ENCODE measurements around the gene HSD17B8. TPM values are rescaled to one million over a fixed set of nuclear protein-coding genes. Genes with fewer than 3 reads are reported as not detected.

The HSD17B8 gene
- total and polyA plus RNA-seq, 10 donors, result 8.7 to 24.1 (median 16.1) TPM

- 2 to 4% (median 3%) methylated on average over 17 to 26 of the region's 26 CpGs for WGBS, 5 donors
- H3K4me1 ChIP-seq, result peaks cover 30 to 79% (median 63%) of the 10 kb centered on the region in 6 donors
- intact Hi-C loops (cut with DNase I; ENCODE audit: low total_unique reads), result no loop called here
- H3K36me3 ChIP-seq, result peaks cover 0 to 63% (median 46%) of the 10 kb centered on the region in 6 donors
- no peaks in the 10 kb centered on the region for H3K9me3 ChIP-seq
- H3K27ac ChIP-seq, result peak overlapping the region; percentile 87 to 99 (median 98)
- H3K4me3 ChIP-seq, result peak overlapping the region; percentile 48 to 99 (median 87)
- DNase-seq, result peak; percentile 94
- TF ChIP-seq POLR2A (IDR thresholded peaks at IDR 0.05), result no peak
- TF ChIP-seq, protein P1, sequence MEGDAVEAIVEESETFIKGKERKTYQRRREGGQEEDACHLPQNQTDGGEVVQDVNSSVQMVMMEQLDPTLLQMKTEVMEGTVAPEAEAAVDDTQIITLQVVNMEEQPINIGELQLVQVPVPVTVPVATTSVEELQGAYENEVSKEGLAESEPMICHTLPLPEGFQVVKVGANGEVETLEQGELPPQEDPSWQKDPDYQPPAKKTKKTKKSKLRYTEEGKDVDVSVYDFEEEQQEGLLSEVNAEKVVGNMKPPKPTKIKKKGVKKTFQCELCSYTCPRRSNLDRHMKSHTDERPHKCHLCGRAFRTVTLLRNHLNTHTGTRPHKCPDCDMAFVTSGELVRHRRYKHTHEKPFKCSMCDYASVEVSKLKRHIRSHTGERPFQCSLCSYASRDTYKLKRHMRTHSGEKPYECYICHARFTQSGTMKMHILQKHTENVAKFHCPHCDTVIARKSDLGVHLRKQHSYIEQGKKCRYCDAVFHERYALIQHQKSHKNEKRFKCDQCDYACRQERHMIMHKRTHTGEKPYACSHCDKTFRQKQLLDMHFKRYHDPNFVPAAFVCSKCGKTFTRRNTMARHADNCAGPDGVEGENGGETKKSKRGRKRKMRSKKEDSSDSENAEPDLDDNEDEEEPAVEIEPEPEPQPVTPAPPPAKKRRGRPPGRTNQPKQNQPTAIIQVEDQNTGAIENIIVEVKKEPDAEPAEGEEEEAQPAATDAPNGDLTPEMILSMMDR (IDR thresholded peaks at IDR 0.05 in 8 of 11, conservative IDR thresholded peaks at IDR 0.05 in 3 of 11), result no peak
- no peaks in the 10 kb centered on the region for H3K27me3 ChIP-seq (replicated peaks in 1 of 7)
These were observed 4.7 kb upstream of the HSD17B8 start for GRCh38 chr6:33199687-33200218.

DNA sequence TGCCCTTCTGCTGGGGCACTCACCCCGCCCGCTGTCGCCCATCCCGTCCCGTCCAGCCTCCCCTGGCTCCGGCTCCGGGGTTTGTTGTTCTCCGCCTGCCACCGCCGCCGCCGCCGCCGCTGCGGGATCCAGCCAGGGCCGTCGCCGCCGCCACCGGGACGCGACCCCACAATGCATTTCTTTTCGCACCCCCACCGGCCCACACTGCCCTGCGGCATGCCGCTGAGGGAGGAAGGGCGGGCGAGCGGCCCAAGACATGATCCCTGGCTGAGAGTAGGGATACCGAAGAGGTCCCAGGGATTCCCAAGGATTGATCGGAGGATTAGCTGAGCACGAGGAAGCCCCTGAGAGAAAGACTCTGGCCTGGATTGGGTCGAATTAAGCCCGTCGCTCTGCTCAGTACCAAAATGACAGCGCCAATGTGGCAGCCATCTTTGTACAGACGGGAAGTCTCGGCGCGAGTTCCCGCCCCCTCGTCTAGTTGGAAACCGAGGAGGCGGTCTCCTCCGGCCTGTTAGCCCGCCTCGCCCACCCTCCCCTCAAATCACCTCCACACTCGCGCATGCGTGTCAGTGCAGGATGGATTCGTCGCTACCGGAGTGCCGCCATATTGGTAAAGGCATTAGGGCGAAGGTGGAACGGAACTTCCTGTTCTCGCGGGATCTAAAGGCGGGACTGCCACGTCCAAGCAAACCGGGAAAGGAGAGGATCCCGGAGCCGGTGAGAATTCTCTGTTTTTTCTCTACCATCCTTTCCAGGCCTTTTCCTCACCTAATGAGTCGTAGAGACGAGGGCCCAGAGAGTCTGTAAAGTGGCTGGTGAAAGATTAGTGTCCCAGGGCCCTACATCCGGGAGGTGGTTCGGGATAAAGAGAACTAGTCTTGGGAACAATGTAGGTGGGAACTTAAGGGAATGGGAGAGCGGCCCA, 4.0 kb upstream of the HSD17B8 start, which contains the start of the genes RXRB and SLC39A7:
Gene RXRB (minus strand): TSS at position 447 of the 928 bp plus-strand sequence. CDS start 189 bp downstream, at position 258.
Gene SLC39A7 (plus strand): TSS at position 649 of the 928 bp plus-strand sequence. CDS start 379 bp downstream, outside the sequence.
- H3K4me1 ChIP-seq, result peaks cover 34 to 86% (median 70%) of the 10 kb centered on the region in 6 donors

DNA sequence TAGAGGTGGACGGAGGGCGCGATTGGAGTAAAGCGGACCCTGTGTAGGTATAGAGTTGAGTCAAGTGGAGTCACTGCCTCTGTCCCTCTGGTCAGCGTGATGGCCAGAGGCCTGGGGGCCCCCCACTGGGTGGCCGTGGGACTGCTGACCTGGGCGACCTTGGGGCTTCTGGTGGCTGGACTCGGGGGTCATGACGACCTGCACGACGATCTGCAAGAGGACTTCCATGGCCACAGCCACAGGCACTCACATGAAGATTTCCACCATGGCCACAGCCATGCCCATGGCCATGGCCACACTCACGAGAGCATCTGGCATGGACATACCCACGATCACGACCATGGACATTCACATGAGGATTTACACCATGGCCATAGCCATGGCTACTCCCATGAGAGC, 3.3 kb upstream of the HSD17B8 start:
- H3K4me3 ChIP-seq, result peak overlapping the region; percentile 48 to 99 (median 87)
- no peak for TF ChIP-seq POLR2A (IDR thresholded peaks at IDR 0.05)
- TF ChIP-seq POLR2AphosphoS5 (IDR thresholded peaks at IDR 0.05), result no peak
- TF ChIP-seq, protein P1 (IDR thresholded peaks at IDR 0.05 in 8 of 11, conservative IDR thresholded peaks at IDR 0.05 in 3 of 11), result no peak
- no peaks in the 10 kb centered on the region for H3K9me3 ChIP-seq
- H3K4me1 ChIP-seq, result peaks cover 34 to 91% (median 72%) of the 10 kb centered on the region in 6 donors
- WGBS, 5 donors, result 0 to 9% (median 5%) methylated on average over 8 to 14 of the region's 14 CpGs
- H3K36me3 ChIP-seq, result peaks cover 0 to 49% (median 32%) of the 10 kb centered on the region in 6 donors
- peak overlapping the region; percentile 87 to 99 (median 98) for H3K27ac ChIP-seq
- intact Hi-C loops (cut with DNase I; ENCODE audit: low total_unique reads), result no loop called here
- no peaks in the 10 kb centered on the region for H3K27me3 ChIP-seq (replicated peaks in 1 of 7)
- DNase-seq, result peak; percentile 89

More for the DNA sequence above, 4.0 kb upstream of the HSD17B8 start, which contains the start of the genes RXRB and SLC39A7:
- TF ChIP-seq POLR2AphosphoS5 (IDR thresholded peaks at IDR 0.05) (peak; percentile 86 to 91 (median 88)), POLR2A (IDR thresholded peaks at IDR 0.05) (peak; percentile 20 to 64 (median 35))
- TF ChIP-seq, protein P1 (IDR thresholded peaks at IDR 0.05 in 8 of 11, conservative IDR thresholded peaks at IDR 0.05 in 3 of 11), result peak in 4 of 11 experiments; percentile 11 to 30 (median 21)
- H3K9me3 ChIP-seq, result no peaks in the 10 kb centered on the region
- peak; percentile 99 for DNase-seq
- intact Hi-C loops (cut with DNase I; ENCODE audit: low total_unique reads), result no loop called here
- peak within 1 kb of the TSS; percentile 87 to 99 (median 98) for H3K27ac ChIP-seq
- WGBS, 5 donors, result 0 to 1% (median 0%) methylated on average over 35 to 68 of the region's 68 CpGs
- peak within 1 kb of the TSS; percentile 48 to 99 (median 87) for H3K4me3 ChIP-seq
- H3K27me3 ChIP-seq (replicated peaks in 1 of 7), result no peaks in the 10 kb centered on the region
- H3K36me3 ChIP-seq, result peaks cover 0 to 56% (median 39%) of the 10 kb centered on the region in 6 donors

Data from spleen (tissue), 11 donors.